KOPT-K1 (cell line): Measurements from ENCODE around the gene OR2F1.
"Not testable (repeated sequence)": the region's sequence is repeated elsewhere in the genome, so short reads cannot be mapped to it uniquely, and the experiment has no call there.

Experiments
- H3K27ac ChIP-seq: fragments of 200-600 bp; sonication (generic); 2 replicates; pipeline ENCODE4 v1.5.1; 2016; ENCODE audit warnings: antibody characterized with exemption, mild to moderate bottlenecking, low read depth, low read length; ENCODE audit not compliant: poor library complexity, severe bottlenecking
- H3K36me3 ChIP-seq: fragments of 200-600 bp; sonication (generic); 2 replicates; pipeline ENCODE4 v1.5.1; 2017; ENCODE audit warnings: antibody characterized with exemption, mild to moderate bottlenecking, low read length, moderate library complexity; ENCODE audit not compliant: insufficient read depth
- H3K9me3 ChIP-seq: fragments of 200-600 bp; sonication (generic); 2 replicates; pipeline ENCODE4 v1.5.1; 2017; ENCODE audit warnings: antibody characterized with exemption, low read length, mild to moderate bottlenecking; ENCODE audit not compliant: insufficient read depth, poor library complexity, severe bottlenecking

The OR2F1 gene

GRCh38 chr7:144010061-144010460 lies 55.4 kb downstream of the OR2F1 start:
- not testable (repeated sequence) for H3K27ac ChIP-seq, H3K36me3 ChIP-seq
- peaks cover 36% of the 10 kb centered on the region for H3K9me3 ChIP-seq

- not testable (repeated sequence) for H3K27ac ChIP-seq
- H3K9me3 ChIP-seq, result peaks cover 36% of the 10 kb centered on the region
Observed at GRCh38 chr7:144010821-144011220, 56.2 kb downstream of the OR2F1 start.

GRCh38 chr7:144011458-144012230 lies 57.0 kb downstream of the OR2F1 start:
- no peaks in the 10 kb centered on the region for H3K36me3 ChIP-seq
- no peak overlapping the region for H3K27ac ChIP-seq
- H3K9me3 ChIP-seq, result peaks cover 36% of the 10 kb centered on the region

More at GRCh38 chr7:144010821-144011220, 56.2 kb downstream of the OR2F1 start:
- not testable (repeated sequence) for H3K36me3 ChIP-seq
